Neuronal stem cell (in vitro differentiated cells): ENCODE measurements around the gene CLEC12A.
"Not testable (repeated sequence)": the region's sequence is repeated elsewhere in the genome, so short reads cannot be mapped to it uniquely, and the experiment has no call there.

Experiments used
- DNase-seq: peaks from one replicate; pipeline ENCODE4 v3.0.0-alpha.2; 2013; ENCODE audit warnings: low spot score
- H2AFZ ChIP-seq: one replicate; pipeline ENCODE4 v1.6.1; 2013; ENCODE audit warnings: mild to moderate bottlenecking, low read length, inconsistent platforms
- H2AK5ac ChIP-seq: 2 replicates; pipeline ENCODE4 v1.6.1; 2013; ENCODE audit warnings: low read depth, mild to moderate bottlenecking, inconsistent platforms, low read length, moderate library complexity, mixed read lengths
- H2BK120ac ChIP-seq: 2 replicates; pipeline ENCODE4 v1.6.1; 2013; ENCODE audit warnings: low read depth, mild to moderate bottlenecking, inconsistent platforms, low read length, moderate library complexity, mixed read lengths
- H2BK12ac ChIP-seq: one replicate; pipeline ENCODE4 v1.6.1; 2013; ENCODE audit warnings: low read length, inconsistent platforms
- H2BK15ac ChIP-seq: 2 replicates; pipeline ENCODE4 v1.6.1; 2013; ENCODE audit warnings: mild to moderate bottlenecking, low read length, inconsistent platforms, mixed read lengths
- H2BK5ac ChIP-seq: one replicate; pipeline ENCODE4 v1.6.1; 2013; ENCODE audit warnings: inconsistent platforms, mild to moderate bottlenecking, low read length, moderate library complexity
- H3K14ac ChIP-seq: one replicate; pipeline ENCODE4 v1.6.1; 2013; ENCODE audit warnings: low read length, inconsistent platforms
- H3K18ac ChIP-seq: 2 replicates; pipeline ENCODE4 v1.6.1; 2013; ENCODE audit warnings: low read length, inconsistent platforms
- H3K23ac ChIP-seq: 2 replicates; pipeline ENCODE4 v1.6.1; 2013; ENCODE audit warnings: low read depth, mild to moderate bottlenecking, mixed read lengths, low read length, inconsistent platforms; ENCODE audit not compliant: poor library complexity
- H3K27ac ChIP-seq: replicated peaks from 3 replicates; pipeline ENCODE4 v1.5.1; 2013; ENCODE audit warnings: low read length, inconsistent platforms
- H3K27me3 ChIP-seq, 3 experiments: 2 replicates each; pipeline ENCODE4 v1.6.1; 2013; ENCODE audit warnings: low read length in 3 of 3, mild to moderate bottlenecking in 2 of 3, inconsistent platforms in 1 of 3, low read depth in 1 of 3, mixed read lengths in 1 of 3, moderate library complexity in 1 of 3; ENCODE audit not compliant: control insufficient read depth in 3 of 3, insufficient read depth in 3 of 3
- H3K36me3 ChIP-seq, 2 donors: replicated peaks in 1 of 2; 2 replicates each; pipeline ENCODE4 v1.6.1; 2013; ENCODE audit warnings: low read length in 2 of 2; ENCODE audit not compliant: control insufficient read depth in 2 of 2, insufficient read depth in 2 of 2
- H3K4ac ChIP-seq: 2 replicates; pipeline ENCODE4 v1.6.1; 2013; ENCODE audit warnings: inconsistent platforms, mild to moderate bottlenecking, low read length, moderate library complexity
- H3K4me1 ChIP-seq, 2 donors: 1 replicate in 1 of 2; 2 replicates in 1 of 2; pipeline ENCODE4 v1.6.1; 2013; ENCODE audit warnings: low read length in 2 of 2, low read depth in 1 of 2; ENCODE audit not compliant: control insufficient read depth in 2 of 2, insufficient read depth in 1 of 2
- H3K4me2 ChIP-seq: one replicate; pipeline ENCODE4 v1.6.1; 2013; ENCODE audit warnings: mild to moderate bottlenecking, low read length, inconsistent platforms; ENCODE audit not compliant: insufficient read depth, poor library complexity, severe bottlenecking
- H3K4me3 ChIP-seq, 2 donors: 2 replicates each; pipeline ENCODE4 v1.5.1; 2013; ENCODE audit warnings: low read length in 2 of 2, mild to moderate bottlenecking in 2 of 2, inconsistent platforms in 1 of 2, moderate library complexity in 1 of 2
- H3K79me1 ChIP-seq: one replicate; pipeline ENCODE4 v1.6.1; 2013; ENCODE audit warnings: low read depth, mild to moderate bottlenecking, inconsistent platforms, low read length, moderate library complexity
- H3K9ac ChIP-seq: one replicate; pipeline ENCODE4 v1.6.1; 2013; ENCODE audit warnings: mild to moderate bottlenecking, low read depth, low read length, inconsistent platforms; ENCODE audit not compliant: poor library complexity
- H3K9me3 ChIP-seq, 2 donors: replicated peaks in 1 of 2; 2 replicates each; pipeline versions ENCODE3 to v1.6.1; 2013; ENCODE audit warnings: low read length in 2 of 2, mild to moderate bottlenecking in 2 of 2, inconsistent platforms in 1 of 2, low read depth in 1 of 2, mixed read lengths in 1 of 2, moderate library complexity in 1 of 2; ENCODE audit not compliant: control insufficient read depth in 2 of 2, insufficient read depth in 1 of 2
- H4K8ac ChIP-seq: one replicate; pipeline ENCODE4 v1.6.1; 2013; ENCODE audit warnings: low read depth, mild to moderate bottlenecking, inconsistent platforms, low read length, moderate library complexity
- H4K91ac ChIP-seq: one replicate; pipeline ENCODE4 v1.6.1; 2013; ENCODE audit warnings: low read length, low read depth, mild to moderate bottlenecking, inconsistent platforms; ENCODE audit not compliant: poor library complexity
- WGBS, 2 donors: extraction: QIAGEN DNeasy Blood & Tissue Kit; methylation state at CpG; one replicate each; pipeline ENCODE4 v1.1.7; 2013; ENCODE audit warnings: missing lambda C conversion rate in 2 of 2, mixed read lengths in 1 of 2; ENCODE audit not compliant: insufficient read length in 2 of 2, insufficient replicate concordance in 1 of 2; ENCODE audit errors: extremely low coverage in 2 of 2; 5-methylcytosine and 5-hydroxymethylcytosine counted together

CLEC12A gene

DNA sequence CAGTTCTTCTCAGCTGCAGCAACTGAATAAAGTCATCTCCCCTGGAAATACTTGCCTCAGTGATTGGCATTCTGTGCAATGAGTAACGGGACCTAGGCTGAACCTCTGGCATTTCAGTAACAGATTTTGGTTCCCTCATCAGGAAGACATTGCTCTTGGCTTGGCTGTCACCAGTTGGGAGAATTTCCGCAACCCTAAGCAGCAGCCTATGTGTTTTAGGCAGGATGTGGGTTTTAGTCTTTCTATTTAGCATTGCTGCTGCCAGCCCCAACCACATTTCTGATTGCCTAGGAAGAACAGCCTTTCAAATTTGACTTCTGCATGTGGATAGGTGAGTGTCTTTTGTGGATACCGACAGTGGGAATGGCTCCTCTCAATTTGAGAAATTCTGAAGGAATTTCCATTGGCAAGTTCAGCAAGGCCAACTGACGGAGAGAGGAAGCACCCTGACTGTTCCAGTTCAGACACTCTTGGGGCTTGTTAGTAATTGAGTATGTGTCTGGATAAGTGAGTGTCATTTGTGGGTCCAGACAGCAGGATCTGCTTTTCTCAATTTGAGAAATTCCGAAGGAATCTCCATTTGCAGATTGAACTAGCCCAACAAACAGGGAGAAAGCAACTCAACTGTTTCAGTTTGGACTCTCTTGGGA lies 20.1 kb upstream of the CLEC12A start:
- no CpG with 5 or more reads among the region's 5 CpGs for WGBS, 2 donors

DNA sequence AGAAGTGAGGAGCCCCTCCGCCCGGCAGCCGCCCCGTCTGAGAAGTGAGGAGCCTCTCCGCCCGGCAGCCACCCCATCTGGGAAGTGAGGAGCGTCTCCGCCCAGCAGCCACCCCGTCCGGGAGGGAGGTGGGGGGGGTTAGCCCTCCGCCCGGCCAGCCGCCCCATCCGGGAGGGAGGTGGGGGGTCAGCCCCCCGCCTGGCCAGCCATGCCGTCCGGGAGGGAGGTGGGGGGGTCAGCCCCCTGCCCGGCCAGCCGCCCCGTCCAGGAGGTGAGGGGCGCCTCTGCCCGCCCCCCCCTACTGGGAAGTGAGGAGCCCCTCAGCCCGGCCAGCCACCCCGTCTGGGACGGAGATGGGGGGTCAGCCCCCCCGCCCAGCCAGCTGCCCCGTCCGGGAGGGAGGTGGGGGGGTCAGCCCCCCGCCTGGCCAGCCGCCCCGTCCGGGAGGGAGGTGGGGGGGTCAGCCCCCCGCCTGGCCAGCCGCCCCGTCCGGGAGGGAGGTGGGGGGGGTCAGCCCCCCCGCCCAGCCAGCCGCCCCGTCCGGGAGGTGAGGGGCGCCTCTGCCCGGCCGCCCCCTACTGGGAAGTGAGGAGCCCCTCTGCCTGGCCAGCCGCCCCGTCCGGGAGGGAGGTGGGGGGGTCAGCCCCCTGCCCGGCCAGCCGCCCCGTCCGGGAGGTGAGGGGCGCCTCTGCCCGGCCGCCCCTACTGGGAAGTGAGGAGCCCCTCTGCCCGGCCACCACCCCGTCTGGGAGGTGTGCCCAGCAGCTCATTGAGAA lies 18.1 kb upstream of the CLEC12A start:
- H4K91ac ChIP-seq, H3K18ac ChIP-seq, H2BK12ac ChIP-seq, H3K79me1 ChIP-seq, H3K27ac ChIP-seq, H2BK5ac ChIP-seq, H3K4me3 ChIP-seq, H3K4ac ChIP-seq, H3K4me1 ChIP-seq, H2BK15ac ChIP-seq, H2AK5ac ChIP-seq, H3K4me2 ChIP-seq, H3K9me3 ChIP-seq, H3K9ac ChIP-seq, H2AFZ ChIP-seq, H3K23ac ChIP-seq, DNase-seq, H3K36me3 ChIP-seq, H2BK120ac ChIP-seq, H3K27me3 ChIP-seq, H3K14ac ChIP-seq, H4K8ac ChIP-seq: not testable (repeated sequence)
- no CpG with 5 or more reads among the region's 55 CpGs for WGBS, 2 donors

More for the DNA sequence above, 20.1 kb upstream of the CLEC12A start:
- H2BK120ac ChIP-seq = no peak overlapping the region
- no peak overlapping the region for H2BK12ac ChIP-seq
- no peak overlapping the region for H3K4ac ChIP-seq
- no peak overlapping the region for H3K4me3 ChIP-seq
- H4K91ac ChIP-seq = no peak overlapping the region
- H3K14ac ChIP-seq = no peak overlapping the region
- no peak overlapping the region for H3K9ac ChIP-seq
- H3K23ac ChIP-seq = no peak overlapping the region
- no peaks in the 10 kb centered on the region for H3K4me1 ChIP-seq
- no peak overlapping the region for H3K18ac ChIP-seq
- no peaks in the 10 kb centered on the region for H3K27me3 ChIP-seq
- H3K79me1 ChIP-seq = no peaks in the 10 kb centered on the region
- DNase-seq = no peak
- no peak overlapping the region for H2AK5ac ChIP-seq
- no peaks in the 10 kb centered on the region for H3K36me3 ChIP-seq
- no peak overlapping the region for H2BK15ac ChIP-seq
- H2BK5ac ChIP-seq = no peak overlapping the region
- H4K8ac ChIP-seq = no peak overlapping the region
- no peak overlapping the region for H3K27ac ChIP-seq
- no peak overlapping the region for H3K4me2 ChIP-seq
- no peaks in the 10 kb centered on the region for H3K9me3 ChIP-seq
- no peak overlapping the region for H2AFZ ChIP-seq

DNA sequence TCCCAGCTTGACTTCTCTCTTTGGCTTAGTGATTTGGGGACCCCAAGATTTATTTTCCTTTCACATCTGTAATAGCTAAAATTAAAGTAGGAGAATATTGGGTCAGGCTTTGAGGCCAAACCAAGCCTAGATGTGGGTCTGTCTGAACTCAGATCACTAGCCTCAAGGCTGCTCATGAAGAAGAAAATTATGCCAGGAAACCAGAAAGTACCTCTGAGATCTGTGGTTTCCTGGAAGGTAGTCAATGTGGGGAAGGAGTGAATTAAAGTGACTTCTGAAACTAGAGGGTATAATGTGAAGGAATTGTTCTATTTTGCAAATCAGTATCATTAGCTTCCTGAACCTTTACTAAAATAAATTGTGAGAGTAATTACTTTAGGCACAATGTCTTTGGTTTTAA lies 13.4 kb upstream of the CLEC12A start:
- DNase-seq = no peak
- Histone ChIP-seq H3K27me3 (no peaks in the 10 kb centered on the region), H3K36me3 (no peaks in the 10 kb centered on the region), H3K4me2 (no peak overlapping the region), H3K4me3 (no peak overlapping the region), H2AFZ (no peak overlapping the region), H2BK5ac (no peak overlapping the region), H3K4ac (no peak overlapping the region), H3K18ac (no peak overlapping the region), H4K8ac (no peak overlapping the region), H2BK12ac (no peak overlapping the region), H4K91ac (no peak overlapping the region), H3K14ac (no peak overlapping the region), H2AK5ac (no peak overlapping the region), H3K27ac (no peak overlapping the region), H2BK15ac (no peak overlapping the region), H3K79me1 (no peaks in the 10 kb centered on the region), H3K4me1 (no peaks in the 10 kb centered on the region), H3K23ac (no peak overlapping the region), H3K9me3 (no peaks in the 10 kb centered on the region), H2BK120ac (no peak overlapping the region), H3K9ac (no peak overlapping the region)

DNA sequence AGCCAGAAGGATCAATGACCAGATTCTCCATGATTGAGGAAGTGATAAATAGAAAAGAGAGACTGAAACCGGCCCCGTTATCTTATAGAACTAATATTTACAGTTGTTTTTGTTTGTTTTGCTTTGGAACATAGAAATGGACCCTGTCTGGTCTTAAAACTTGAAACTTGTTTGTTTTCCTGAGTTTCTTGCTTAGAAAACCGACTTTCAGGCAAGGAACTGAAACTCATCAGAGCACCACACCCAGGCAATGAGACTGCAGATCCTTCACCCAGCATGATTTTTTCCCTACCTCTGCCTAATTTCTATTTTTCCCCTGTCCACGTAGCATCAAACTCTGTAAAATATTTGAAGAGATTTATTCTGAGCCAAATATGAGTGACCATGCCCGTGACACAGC lies 10.6 kb upstream of the CLEC12A start:
- H2AK5ac ChIP-seq = no peak overlapping the region
- no peak overlapping the region for H3K4me2 ChIP-seq
- H2AFZ ChIP-seq = no peak overlapping the region
- no peak overlapping the region for H2BK120ac ChIP-seq
- H3K14ac ChIP-seq = no peak overlapping the region
- no peak overlapping the region for H3K4me3 ChIP-seq
- H4K8ac ChIP-seq = no peak overlapping the region
- no peak for DNase-seq
- no peak overlapping the region for H3K23ac ChIP-seq
- no peaks in the 10 kb centered on the region for H3K9me3 ChIP-seq
- H3K27me3 ChIP-seq = no peaks in the 10 kb centered on the region
- no peak overlapping the region for H3K4ac ChIP-seq
- no CpG with 5 or more reads among the region's 5 CpGs for WGBS, 2 donors
- H2BK12ac ChIP-seq = no peak overlapping the region
- no peaks in the 10 kb centered on the region for H3K36me3 ChIP-seq
- H3K27ac ChIP-seq = no peak overlapping the region
- no peaks in the 10 kb centered on the region for H3K79me1 ChIP-seq
- H3K18ac ChIP-seq = no peak overlapping the region
- no peak overlapping the region for H3K9ac ChIP-seq
- no peak overlapping the region for H4K91ac ChIP-seq
- H3K4me1 ChIP-seq = no peaks in the 10 kb centered on the region
- no peak overlapping the region for H2BK5ac ChIP-seq
- no peak overlapping the region for H2BK15ac ChIP-seq
